HG03139 (cell line): ENCODE results near the gene CHRNA7.
"Not testable (repeated sequence)": the region's sequence is repeated elsewhere in the genome, so short reads cannot be mapped to it uniquely, and the experiment has no call there.

Experiments
- ATAC-seq: cut with Tn5 transposase; IDR thresholded peaks from one replicate; pipeline ENCODE4 v1.9.1; 2021; ENCODE audit not compliant: unreplicated experiment

CHRNA7 gene

DNA sequence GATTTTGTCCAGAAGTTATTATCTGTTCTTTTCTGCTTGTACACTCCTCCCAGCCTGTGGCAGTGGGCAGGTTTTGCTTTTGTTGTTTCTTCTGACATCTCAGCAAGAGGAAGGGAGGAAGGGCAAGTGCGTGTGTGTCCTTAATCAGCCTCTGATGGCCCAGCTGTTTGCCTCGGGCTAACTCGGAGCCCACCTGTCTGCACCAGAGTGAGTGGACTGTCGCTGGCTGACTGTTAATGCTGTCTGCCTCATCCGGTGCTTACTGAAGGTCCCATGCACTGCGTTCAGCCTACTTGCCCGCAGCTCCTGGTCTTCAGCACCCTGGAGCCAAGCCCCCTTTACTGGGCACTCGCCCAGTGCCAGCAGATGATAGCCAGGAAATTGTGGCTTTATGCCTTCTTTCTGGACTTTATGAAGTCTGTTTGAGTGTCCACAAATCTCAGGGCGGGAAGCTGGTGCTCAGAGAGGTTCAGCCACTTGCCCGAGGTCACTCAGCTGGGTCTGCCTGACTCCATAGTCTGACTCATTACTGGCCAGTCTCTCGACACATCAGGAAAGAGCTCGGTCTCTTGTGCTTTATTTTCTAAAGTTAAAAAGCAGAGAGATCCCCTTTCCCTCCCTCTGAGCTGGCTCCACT lies 89.5 kb downstream of the CHRNA7 start:
- ATAC-seq = no peak

DNA sequence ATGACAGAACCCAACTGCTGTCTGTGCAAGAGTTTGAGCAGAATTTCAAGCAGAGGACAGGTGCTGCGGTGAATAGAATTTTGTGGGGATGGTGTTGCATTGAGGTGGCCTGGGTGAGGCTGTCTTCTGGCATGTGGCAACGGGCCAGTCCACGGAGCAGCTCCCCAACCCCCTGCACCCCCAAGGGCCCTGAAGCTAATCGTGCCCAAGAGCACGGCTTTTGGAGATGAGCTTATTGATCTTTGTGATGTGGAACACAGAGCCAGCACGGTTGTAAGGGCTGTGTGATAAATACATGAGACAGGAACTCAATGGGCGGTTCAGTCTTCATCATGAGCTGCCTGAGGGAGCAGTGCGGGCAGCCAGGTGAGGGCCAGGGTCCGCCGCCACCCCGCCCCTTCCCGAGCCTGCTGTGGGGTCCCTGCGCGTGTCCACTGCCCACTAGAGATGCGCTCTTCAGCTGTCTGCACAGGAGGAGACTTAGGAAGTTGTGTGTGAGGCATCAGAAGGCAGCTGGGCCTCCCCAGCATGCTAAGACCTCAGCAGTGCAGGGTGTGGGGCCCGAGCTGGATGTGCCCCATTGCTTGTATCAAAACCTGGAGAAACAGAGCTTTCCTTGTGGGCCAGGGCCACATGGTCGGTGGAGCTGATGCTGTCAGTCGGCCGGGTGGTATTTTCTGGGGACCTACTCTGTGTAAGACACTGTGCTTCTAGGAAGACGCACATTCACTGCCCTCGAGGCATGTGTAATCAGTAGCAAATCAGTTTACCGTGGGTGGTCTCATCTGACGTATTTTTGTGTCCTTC lies 90.5 kb downstream of the CHRNA7 start:
- ATAC-seq = no peak

DNA sequence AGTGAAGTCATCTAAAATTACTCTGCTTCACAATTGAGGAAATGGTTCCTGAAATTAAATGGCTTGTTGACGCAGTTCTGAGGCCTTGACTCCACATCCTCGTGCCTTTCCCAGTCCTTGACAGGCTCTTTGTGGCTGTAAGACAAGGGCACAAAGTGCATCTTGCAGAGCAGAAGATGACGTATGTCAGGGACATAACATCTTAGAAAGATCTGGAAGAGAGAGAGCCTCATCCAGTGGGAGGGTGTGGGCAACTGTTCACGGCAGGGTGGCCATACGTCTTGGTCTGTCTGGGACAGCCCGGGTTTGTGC lies 91.0 kb downstream of the CHRNA7 start:
- ATAC-seq = no peak

DNA sequence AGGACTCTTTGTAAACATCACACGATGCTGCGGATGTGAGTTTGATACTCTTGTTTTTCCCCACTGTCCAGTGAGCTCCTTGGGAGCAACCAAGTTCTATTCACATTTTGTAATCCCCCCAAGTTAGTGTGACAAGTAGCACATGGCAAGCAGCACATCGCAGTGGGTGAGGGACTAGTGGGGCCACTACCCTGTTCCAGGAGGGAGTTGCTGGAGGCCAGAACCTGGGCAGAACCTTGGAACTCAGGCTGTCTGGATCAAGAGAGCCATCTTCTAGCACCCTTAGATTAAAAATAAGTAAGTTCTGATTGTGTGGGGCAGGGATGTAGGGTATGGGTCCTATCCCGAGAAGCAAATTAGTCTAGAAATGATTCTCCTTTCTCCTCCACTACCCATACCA lies 91.7 kb downstream of the CHRNA7 start:
- no peak for ATAC-seq

DNA sequence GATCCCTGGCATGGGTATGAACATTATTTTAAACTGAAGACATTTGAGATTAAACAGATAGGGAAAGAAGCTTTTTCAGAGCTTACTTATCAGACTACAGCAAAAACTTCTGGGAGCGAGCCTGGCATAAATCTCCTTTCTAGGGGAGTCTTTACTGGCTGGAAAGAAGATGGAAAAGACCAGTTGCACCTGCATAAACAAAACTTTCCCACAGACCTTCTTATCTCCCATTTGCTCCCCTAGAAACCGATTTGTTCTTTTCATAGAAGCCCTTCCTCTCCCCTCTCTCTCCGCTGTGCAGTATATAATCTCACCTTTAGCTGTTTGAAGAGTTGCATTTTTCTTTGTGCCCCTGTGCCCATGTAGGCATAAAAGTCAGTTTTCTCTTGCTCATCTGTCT lies 93.2 kb downstream of the CHRNA7 start:
- no peak for ATAC-seq

DNA sequence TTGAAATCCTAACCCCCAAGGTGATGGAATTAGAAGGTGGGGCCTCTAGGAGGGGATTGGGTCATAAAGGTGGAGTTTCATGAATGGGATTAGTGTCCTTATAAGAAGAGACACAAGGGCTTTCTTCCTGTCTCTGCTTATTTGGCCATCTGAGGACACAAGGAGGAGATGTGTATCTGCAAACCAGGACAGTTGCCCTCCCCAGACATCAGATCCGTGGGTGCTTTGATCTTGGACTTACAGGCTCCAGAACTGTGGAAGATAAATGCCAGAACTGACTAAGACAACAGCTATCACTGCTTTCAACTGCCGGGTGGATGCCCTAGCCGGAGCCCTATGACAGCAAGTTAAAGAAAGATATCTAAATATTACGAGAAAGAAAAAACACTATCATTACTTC lies 94.4 kb downstream of the CHRNA7 start:
- ATAC-seq = no peak

DNA sequence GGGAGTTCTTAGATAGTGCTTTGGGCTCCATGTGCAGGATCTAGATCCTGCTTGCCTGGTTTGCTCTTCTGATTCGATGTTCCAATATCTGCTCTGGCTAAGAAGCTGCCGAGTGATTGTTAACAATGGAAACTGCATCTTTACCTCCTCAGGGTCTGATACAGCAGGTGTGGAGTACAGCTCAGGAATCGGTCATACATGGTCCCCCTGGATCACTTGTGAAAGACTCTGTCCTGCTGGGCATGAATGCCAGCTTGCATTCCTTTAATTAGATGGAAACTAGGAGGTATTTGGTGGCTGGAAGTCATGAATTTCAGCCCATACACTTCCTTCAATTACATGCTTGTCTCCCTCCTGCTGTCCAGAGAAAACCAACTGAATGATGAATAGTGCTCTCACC lies 95.3 kb downstream of the CHRNA7 start:
- ATAC-seq = no peak

DNA sequence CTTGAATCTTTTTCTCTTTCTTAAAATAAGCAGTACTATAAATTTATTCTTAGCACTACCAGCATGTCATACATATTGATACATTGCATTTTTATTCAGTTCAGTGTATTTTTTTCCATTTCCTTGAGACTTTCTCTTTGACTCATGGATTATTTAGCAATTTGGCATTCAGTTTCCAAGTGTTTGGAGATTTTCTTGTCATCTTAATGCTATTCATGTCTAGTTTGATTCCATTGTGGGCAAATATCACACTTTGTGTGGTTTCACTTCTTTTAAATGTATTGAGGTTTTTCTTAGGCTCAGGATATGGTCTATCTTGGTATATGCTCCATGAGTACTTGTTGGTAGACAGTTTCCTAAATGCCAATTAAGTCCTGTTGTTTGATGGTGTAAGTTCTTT lies 99.5 kb downstream of the CHRNA7 start:
- no peak for ATAC-seq

DNA sequence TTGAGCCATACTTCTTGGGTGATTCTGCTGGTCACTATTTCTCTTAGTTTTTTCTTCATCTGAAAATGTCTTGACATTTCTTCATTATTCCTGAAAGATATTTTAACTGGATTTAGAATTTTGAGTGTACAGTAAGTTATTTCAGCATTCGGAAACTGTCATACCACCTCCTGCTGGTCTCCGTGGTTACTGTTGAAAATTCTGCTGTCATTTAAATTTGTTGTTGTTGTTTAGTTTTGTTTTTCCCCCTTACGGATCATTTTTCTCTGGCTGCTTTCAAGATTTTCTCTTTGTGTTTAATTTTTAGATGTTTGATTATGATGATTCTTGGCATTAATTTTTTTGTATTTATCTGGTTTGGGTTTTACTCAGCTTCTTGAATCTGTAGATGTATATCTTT lies 100.5 kb downstream of the CHRNA7 start:
- ATAC-seq = no peak

DNA sequence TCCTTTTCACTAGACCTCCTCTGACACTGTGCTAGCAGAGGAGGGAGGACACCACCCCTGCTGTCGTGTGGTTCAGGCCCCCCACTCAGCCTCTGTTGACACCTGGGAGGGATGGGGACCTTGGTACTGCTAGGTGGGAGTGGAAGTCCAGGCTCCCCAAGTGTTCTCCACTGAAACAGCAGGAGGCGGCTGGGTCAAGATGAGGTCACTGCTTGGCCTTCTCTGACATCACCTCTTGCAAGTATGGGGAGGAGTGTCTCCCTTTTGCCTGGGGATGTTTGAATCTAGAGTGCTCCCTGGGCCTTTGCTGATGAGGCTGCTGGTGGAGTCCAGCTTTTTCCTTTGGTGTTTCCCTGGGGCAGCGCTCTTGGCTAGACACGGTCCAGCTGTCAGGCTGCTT lies 101.5 kb downstream of the CHRNA7 start:
- ATAC-seq = no peak

DNA sequence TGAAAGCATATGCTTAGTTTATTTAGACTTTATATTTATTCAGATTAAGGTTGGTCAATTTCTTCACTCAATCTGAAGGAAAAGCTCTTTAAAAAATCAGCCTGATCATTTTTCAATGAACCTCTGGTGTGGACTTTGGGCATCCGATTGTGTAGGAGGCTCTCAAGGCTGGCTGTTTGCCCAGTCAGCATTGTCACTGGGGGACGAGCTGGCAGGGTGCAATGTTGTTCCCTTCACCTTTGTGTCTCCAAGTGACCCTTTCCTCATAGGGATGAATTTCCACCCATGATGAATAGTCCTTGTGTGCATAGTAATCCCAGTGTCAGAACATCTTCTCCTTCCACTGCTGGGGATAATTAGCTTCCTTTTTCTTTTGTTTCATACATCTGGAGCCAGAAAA lies 102.5 kb downstream of the CHRNA7 start:
- no peak for ATAC-seq

DNA sequence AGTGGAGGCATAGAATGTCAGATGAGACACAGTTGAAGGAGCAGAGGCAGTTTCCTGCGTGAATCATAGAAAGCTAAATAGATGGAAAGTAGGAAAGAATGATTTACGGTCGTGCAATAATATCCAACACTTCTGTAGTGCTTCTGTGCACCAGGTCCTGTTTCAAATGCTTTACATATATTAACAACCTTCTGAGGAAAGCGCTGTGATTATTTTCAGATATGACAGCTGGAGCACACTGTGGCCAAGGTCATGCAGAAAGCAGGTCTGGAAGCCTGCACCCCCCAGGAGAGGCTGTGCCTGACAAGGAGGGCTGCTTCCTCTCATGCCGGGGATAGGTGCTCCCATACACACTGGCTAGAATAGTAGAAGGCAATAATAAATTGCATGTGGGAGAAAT lies 104.5 kb downstream of the CHRNA7 start:
- ATAC-seq = no peak

DNA sequence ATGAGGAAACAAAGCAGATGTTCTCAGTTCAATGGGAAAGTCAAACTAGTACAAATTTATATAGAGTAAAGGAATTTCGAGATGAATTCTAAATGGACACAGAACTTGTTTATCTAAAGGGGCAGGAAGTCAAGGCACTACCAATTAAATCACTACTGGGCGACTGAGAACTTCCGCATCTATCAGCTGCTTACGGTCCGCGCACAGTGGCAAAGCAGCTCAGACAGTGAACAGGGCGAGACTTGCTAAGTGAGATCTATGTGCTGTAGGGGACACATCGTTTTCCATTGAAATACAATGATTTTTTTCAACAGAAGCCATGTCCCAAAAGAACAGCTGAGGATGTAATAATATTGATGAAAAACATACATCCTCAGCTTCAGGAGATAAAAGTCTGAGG lies 105.0 kb downstream of the CHRNA7 start:
- ATAC-seq = no peak

DNA sequence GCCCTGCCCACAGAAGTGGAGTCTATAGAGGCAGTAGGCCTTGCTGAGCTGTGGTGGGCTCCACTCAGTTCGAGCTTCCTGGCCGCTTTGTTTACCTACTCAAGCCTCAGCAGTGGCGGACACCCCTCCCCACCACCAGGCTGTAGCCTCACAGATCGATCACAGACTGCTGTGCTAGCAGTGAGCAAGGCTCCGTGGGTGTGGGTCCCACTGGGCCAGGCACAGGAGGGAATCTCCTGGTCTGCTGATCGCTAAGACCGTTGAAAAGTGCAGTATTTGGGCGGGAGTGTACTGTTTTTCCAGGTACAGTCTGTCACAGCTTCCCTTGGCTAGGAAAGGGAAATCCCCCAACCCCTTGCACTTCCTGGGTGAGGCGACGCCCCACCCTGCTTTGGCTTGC lies 115.2 kb downstream of the CHRNA7 start:
- not testable (repeated sequence) for ATAC-seq

DNA sequence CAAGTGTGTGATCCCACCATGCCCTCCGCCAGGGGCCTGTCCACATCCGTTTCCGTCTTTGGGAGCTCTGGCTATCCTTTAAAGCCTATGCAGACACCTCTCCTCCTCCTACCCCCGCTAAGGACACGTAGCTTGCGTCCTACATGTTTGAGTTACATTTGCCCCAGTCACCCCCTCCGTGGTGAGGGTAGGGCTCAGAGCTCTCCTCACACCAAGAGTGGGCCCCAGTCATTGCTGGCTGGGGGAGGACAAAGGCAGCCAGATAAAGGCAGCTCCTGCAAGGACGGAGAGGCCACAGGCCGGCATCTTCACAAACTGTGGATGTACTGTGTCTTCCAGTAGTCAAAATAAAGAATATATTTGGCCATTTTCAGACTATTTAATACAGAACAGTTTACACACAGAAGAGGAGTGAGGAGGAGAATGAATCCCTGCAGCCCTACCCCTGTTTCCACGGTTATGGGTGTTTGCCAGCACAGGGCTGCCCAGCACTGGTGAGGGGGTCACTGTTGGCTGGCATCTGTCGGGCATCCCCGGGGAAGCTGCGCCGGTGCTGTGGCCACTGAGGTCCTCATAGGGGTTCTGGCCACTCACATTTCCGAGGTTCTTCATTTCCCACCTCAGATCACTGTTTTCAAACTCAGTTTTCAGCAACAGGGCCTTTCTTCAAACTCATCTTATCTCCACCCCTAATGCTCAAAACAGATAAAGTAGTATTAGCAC lies 118.7 kb downstream of the CHRNA7 start:
- no peak for ATAC-seq

DNA sequence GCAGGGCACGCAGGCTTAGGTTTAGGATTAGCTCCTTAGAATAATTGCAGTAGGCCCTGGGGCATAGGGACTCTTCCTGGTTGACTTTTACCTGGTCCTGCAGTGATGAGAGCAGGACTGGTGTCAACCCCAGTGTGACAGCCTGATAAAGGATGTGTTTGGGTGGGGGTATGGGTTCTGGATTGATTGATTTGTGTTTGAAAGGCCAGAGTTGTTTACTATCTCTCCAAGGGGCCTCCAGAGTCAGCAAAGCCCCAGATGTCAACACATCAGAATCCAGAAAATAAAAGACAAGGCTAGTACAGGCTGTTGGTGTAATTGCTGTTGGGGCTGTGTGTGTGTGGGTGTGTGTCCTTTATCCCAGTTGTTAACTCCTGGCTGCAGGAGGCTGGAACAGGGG lies 122.3 kb downstream of the CHRNA7 start:
- no peak for ATAC-seq

DNA sequence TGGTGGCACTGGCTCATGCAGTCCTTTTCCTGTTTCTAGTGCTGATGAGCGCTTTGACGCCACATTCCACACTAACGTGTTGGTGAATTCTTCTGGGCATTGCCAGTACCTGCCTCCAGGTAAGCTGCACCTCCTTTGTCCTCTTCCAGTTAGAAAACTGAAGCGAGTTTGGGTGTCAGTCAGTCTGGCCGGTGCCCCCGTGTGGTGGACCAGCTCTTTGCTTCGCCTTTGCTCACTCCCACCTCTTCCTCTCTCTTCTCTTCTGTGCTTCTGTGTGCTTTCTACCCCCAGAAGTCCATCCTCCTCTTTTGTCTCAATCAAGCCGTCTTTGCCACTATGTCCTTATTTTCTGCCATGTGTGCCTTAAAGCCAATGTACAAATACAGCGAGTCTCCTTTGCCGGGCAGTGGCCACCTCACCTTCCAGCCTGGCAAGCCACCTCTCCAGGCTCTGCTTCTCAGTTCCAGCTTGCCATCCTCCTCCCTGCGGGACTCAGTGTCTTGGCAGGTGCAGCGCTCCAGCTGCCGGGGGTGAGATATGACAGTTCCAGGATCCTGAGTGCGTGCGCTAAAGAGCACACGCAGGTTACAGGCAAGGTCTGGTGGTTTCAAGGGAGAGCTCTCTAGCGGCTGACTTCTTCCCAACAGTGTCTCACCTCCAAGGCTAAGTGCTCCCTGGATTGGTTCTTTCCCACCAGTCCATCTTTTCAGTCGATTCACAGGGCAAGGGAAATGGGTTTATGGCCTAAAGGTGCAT lies 123.7 kb downstream of the CHRNA7 start:
- not testable (repeated sequence) for ATAC-seq

DNA sequence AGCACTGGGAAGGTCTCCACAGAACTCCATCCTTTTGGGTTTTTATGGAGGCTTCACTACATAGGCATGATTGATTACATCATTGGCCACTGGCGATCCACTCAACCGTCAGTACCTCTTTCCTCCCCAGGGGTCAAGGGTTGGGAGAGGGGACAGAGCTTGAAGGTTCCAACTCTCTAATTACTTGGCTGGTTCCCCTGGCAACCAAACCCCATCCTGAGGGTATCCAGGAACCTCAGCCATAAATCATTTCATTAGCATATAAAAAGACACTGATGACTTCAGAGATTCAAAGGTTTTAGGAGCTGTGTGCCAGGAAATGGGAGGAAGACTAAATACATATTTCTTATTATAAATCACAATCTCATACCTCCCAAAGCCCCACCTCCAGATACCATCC lies 131.8 kb downstream of the CHRNA7 start:
- not testable (repeated sequence) for ATAC-seq

DNA sequence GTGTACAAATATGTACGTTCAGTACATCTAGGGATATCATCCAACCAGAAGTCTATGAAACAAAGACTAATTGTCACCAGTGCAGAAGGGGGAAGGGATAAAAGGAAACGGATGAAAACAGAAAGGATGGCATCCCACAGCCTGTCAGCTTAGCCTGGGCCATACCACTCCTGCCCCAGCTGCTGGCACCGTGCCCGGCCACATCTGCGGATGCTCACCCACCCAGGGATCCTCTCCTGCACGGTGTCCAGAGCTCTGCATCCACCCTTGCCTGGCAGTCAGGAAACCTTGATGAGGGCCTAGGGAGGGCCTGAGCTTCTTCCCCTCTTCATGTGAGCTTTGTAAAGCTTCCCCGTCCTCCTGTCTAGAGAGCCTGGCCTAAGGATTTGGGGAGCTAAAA lies 133.8 kb downstream of the CHRNA7 start:
- not testable (repeated sequence) for ATAC-seq

DNA sequence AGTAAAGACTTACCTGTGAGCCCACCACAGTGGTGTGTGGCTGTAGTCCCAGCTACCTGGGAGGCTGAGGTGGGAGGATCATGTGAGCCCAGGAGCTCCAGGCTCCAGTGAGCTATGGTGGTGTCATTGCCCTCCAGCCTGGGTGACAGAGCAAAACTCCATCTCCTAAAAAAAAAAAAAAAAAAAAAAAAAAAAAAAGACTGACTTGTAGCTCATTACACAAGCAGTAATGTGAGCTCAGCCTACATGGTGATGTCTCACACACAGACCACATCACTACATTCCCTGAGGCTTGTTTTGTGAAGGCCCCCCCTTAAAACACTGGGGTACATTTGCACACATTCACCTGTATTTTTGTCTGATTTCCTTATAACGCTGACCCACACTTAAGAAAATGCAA lies 134.4 kb downstream of the CHRNA7 start:
- ATAC-seq = not testable (repeated sequence)

DNA sequence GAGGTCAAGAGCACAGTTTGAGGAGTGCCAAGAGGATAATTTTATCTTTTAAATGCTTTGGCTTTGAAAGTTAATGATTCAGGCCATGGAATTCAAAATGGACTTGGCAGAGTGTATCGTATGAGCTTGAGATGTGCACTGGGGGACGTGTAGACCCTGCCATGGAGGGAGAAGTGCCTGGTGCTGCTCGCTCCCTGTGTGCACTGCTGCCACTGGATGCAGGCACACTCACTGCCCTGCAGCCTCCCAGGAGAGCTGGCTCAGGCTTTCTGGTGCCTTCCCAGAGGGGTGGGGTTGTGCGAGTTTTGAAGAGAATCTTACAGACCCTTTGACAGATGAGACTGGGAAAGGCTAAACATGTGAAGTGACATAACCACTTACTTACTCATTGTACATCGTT lies 135.5 kb downstream of the CHRNA7 start:
- not testable (repeated sequence) for ATAC-seq

DNA sequence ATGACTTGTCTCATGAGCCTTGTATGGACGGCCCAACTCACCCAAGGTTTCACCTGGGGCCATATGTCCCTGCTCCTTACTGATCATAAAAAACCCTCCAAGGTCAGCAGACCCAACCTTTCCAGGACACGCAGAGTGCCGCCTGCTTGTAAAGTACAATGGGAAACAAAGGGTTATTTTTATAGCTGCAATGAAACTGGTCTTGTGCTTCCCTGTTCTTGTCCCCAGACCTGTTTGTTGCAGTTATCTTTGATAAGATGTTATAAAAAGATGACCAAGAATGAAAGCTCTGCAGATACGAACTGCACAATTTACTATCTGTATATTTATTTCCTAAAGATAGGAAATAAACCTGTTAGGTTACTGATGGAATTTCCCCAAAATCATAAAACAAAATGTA lies 136.0 kb downstream of the CHRNA7 start:
- ATAC-seq = not testable (repeated sequence)
